ENCODE data around the gene CTSE. TPM values are rescaled to one million over a fixed set of nuclear protein-coding genes. Genes with fewer than 3 reads are reported as not detected.
A peak's percentile ranks its signal among the peaks of the same experiment; 100 is the strongest.

Gene CTSE
- total RNA-seq, 2 experiments from 2014 or later: not detected

- peak; percentile 74 for DNase-seq
- Mint-ChIP-seq H3K4me3 (no peak overlapping the region), H3K27me3 (peaks cover 1% of the 10 kb centered on the region), H3K9me3 (peaks cover 5% of the 10 kb centered on the region), H3K27ac (no peak overlapping the region), H3K4me1 (ENCODE audit: low read depth) (no peaks in the 10 kb centered on the region), H3K36me3 (ENCODE audit: low read depth) (no peaks in the 10 kb centered on the region)
- TF ChIP-seq CTCF (IDR thresholded peaks at IDR 0.05): peak; percentile 87
- POLR2A ChIA-PET: interaction anchor here (0.9 to 1.7 kb wide), 4 partner anchors 77 to 386 kb away, joined by 3 to 6 read pairs (median 3); no protein-coding TSS in a partner anchor
- peak; percentile 88 for ATAC-seq
- intact Hi-C loops (cut with micrococcal nuclease): loop anchor here (1.0 to 5.0 kb wide), 3 partner anchors 58 to 320 kb away; no protein-coding TSS in a partner anchor
- CTCF ChIA-PET: interaction anchor here (0.5 to 11.3 kb wide), 93 partner anchors 9 to 520 kb away, joined by 3 to 260 read pairs (median 5); partner anchors contain the start of genes ELK4, PM20D1, RAB29 and SLC26A9
Measured at GRCh38 chr1:205977402-205978014, 46.2 kb downstream of the CTSE start.

- no peaks in the 10 kb centered on the region for H3K36me3 Mint-ChIP-seq (ENCODE audit: low read depth)
- H3K4me1 Mint-ChIP-seq (ENCODE audit: low read depth): no peaks in the 10 kb centered on the region
- no peak overlapping the region for H3K4me3 Mint-ChIP-seq
- TF ChIP-seq CTCF (IDR thresholded peaks at IDR 0.05): no peak
- peaks cover 5% of the 10 kb centered on the region for H3K9me3 Mint-ChIP-seq
- no peak for DNase-seq
- ChIA-PET CTCF (interaction anchor here (0.6 to 11.3 kb wide), 87 partner anchors 8 to 521 kb away, joined by 3 to 260 read pairs (median 6); partner anchors contain the start of genes ELK4, PM20D1, RAB29 and SLC26A9), POLR2A (interaction anchor here (0.9 to 1.7 kb wide), 4 partner anchors 78 to 385 kb away, joined by 3 to 6 read pairs (median 3); no protein-coding TSS in a partner anchor)
- H3K27me3 Mint-ChIP-seq: peaks cover 1% of the 10 kb centered on the region
- no peak for ATAC-seq
- H3K27ac Mint-ChIP-seq: no peak overlapping the region
- intact Hi-C loops (cut with micrococcal nuclease): loop anchor here (1.0 to 5.0 kb wide), 3 partner anchors 58 to 320 kb away; no protein-coding TSS in a partner anchor
Measured at GRCh38 chr1:205976708-205977401, 46.8 kb downstream of the CTSE start.

- ChIA-PET CTCF (interaction anchor here (1.7 to 11.3 kb wide), 7 partner anchors 17 to 251 kb away, joined by 10 to 260 read pairs (median 26); partner anchors contain the start of gene SLC26A9), POLR2A (no interaction called here)
- H3K4me3 Mint-ChIP-seq: no peak overlapping the region
- H3K9me3 Mint-ChIP-seq: peaks cover 5% of the 10 kb centered on the region
- intact Hi-C loops (cut with micrococcal nuclease): loop anchor here (2.0 to 5.0 kb wide), 2 partner anchors 185 to 319 kb away; no protein-coding TSS in a partner anchor
- DNase-seq (no peak), ATAC-seq (no peak)
- no peaks in the 10 kb centered on the region for H3K4me1 Mint-ChIP-seq (ENCODE audit: low read depth)
- H3K27me3 Mint-ChIP-seq: peaks cover 1% of the 10 kb centered on the region
- TF ChIP-seq CTCF (IDR thresholded peaks at IDR 0.05): no peak
- no peaks in the 10 kb centered on the region for H3K36me3 Mint-ChIP-seq (ENCODE audit: low read depth)
- H3K27ac Mint-ChIP-seq: no peak overlapping the region
Measured at GRCh38 chr1:205976036-205976435, 47.7 kb downstream of the CTSE start.

GRCh38 chr1:205975387-205975998 is 48.2 kb downstream of the CTSE start:
- H3K4me3 Mint-ChIP-seq: no peak overlapping the region
- DNase-seq (no peak), ATAC-seq (no peak)
- no peaks in the 10 kb centered on the region for H3K4me1 Mint-ChIP-seq (ENCODE audit: low read depth)
- ChIA-PET CTCF (interaction anchor here (3.0 kb wide), 1 partner anchor 183 kb away, joined by 145 read pairs; no protein-coding TSS in a partner anchor), POLR2A (no interaction called here)
- H3K27me3 Mint-ChIP-seq: peaks cover 1% of the 10 kb centered on the region
- H3K27ac Mint-ChIP-seq: no peak overlapping the region
- peaks cover 5% of the 10 kb centered on the region for H3K9me3 Mint-ChIP-seq
- no peaks in the 10 kb centered on the region for H3K36me3 Mint-ChIP-seq (ENCODE audit: low read depth)
- intact Hi-C loops (cut with micrococcal nuclease): loop anchor here (5.0 kb wide), 1 partner anchor 318 kb away; no protein-coding TSS in a partner anchor
- no peak for TF ChIP-seq CTCF (IDR thresholded peaks at IDR 0.05)
